Activated naive CD4-positive, alpha-beta T cell treated with anti-CD3 and anti-CD28 coated beads, Interleukin-2, amount 50 U/mL, for 24 hours (primary cell): ENCODE data around the gene ZNF212.
"Not testable (repeated sequence)": the region's sequence is repeated elsewhere in the genome, so short reads cannot be mapped to it uniquely, and the experiment has no call there.

Experiments
- H3K27ac Mint-ChIP-seq: one replicate; pipeline ENCODE4 v1.8.0; 2021; ENCODE audit warnings: mild to moderate bottlenecking, mixed read lengths
- H3K27me3 Mint-ChIP-seq: one replicate; pipeline ENCODE4 v1.8.0; 2021; ENCODE audit warnings: mixed read lengths
- H3K36me3 Mint-ChIP-seq: one replicate; pipeline ENCODE4 v1.8.0; 2021; ENCODE audit warnings: mixed read lengths
- H3K4me1 Mint-ChIP-seq: one replicate; pipeline ENCODE4 v1.8.0; 2021; ENCODE audit warnings: mixed read lengths
- H3K4me3 Mint-ChIP-seq: one replicate; pipeline ENCODE4 v1.8.0; 2021; ENCODE audit warnings: mild to moderate bottlenecking, mixed read lengths
- H3K9me3 Mint-ChIP-seq: one replicate; pipeline ENCODE4 v1.8.0; 2021; ENCODE audit warnings: mixed read lengths

Gene ZNF212

GRCh38 chr7:149210551-149210950 lies 28.9 kb upstream of the ZNF212 start:
- Mint-ChIP-seq H3K4me3 (no peak overlapping the region), H3K9me3 (no peaks in the 10 kb centered on the region), H3K4me1 (peaks cover 11% of the 10 kb centered on the region), H3K27ac (no peak overlapping the region), H3K36me3 (peaks cover 10% of the 10 kb centered on the region), H3K27me3 (no peaks in the 10 kb centered on the region)

GRCh38 chr7:149214020-149214720 lies 25.3 kb upstream of the ZNF212 start:
- Mint-ChIP-seq H3K4me3 (no peak overlapping the region), H3K27me3 (no peaks in the 10 kb centered on the region), H3K27ac (no peak overlapping the region), H3K36me3 (peaks cover 10% of the 10 kb centered on the region), H3K9me3 (no peaks in the 10 kb centered on the region), H3K4me1 (peaks cover 9% of the 10 kb centered on the region)

GRCh38 chr7:149216402-149216801 lies 23.0 kb upstream of the ZNF212 start:
- peaks cover 3% of the 10 kb centered on the region for H3K36me3 Mint-ChIP-seq
- H3K4me1 Mint-ChIP-seq, result no peaks in the 10 kb centered on the region
- H3K4me3 Mint-ChIP-seq, result no peak overlapping the region
- H3K27ac Mint-ChIP-seq, result no peak overlapping the region
- H3K27me3 Mint-ChIP-seq, result no peaks in the 10 kb centered on the region
- no peaks in the 10 kb centered on the region for H3K9me3 Mint-ChIP-seq

GRCh38 chr7:149217570-149217969 lies 21.9 kb upstream of the ZNF212 start:
- no peaks in the 10 kb centered on the region for H3K9me3 Mint-ChIP-seq
- H3K27me3 Mint-ChIP-seq, result no peaks in the 10 kb centered on the region
- peaks cover 8% of the 10 kb centered on the region for H3K36me3 Mint-ChIP-seq
- no peaks in the 10 kb centered on the region for H3K4me1 Mint-ChIP-seq
- H3K27ac Mint-ChIP-seq, result no peak overlapping the region
- H3K4me3 Mint-ChIP-seq, result no peak overlapping the region

- Mint-ChIP-seq H3K4me3 (no peak overlapping the region), H3K4me1 (no peaks in the 10 kb centered on the region), H3K9me3 (no peaks in the 10 kb centered on the region), H3K27me3 (no peaks in the 10 kb centered on the region), H3K27ac (no peak overlapping the region), H3K36me3 (peaks cover 8% of the 10 kb centered on the region)
These were observed 20.7 kb upstream of the ZNF212 start for GRCh38 chr7:149218469-149219420.

- no peaks in the 10 kb centered on the region for H3K4me1 Mint-ChIP-seq
- H3K27ac Mint-ChIP-seq, result no peak overlapping the region
- H3K4me3 Mint-ChIP-seq, result no peak overlapping the region
- H3K27me3 Mint-ChIP-seq, result no peaks in the 10 kb centered on the region
- peaks cover 10% of the 10 kb centered on the region for H3K36me3 Mint-ChIP-seq
- H3K9me3 Mint-ChIP-seq, result no peaks in the 10 kb centered on the region
These were observed 18.9 kb upstream of the ZNF212 start for GRCh38 chr7:149220534-149220933.

- H3K36me3 Mint-ChIP-seq, result peaks cover 8% of the 10 kb centered on the region
- H3K27ac Mint-ChIP-seq, result no peak overlapping the region
- H3K27me3 Mint-ChIP-seq, result no peaks in the 10 kb centered on the region
- no peak overlapping the region for H3K4me3 Mint-ChIP-seq
- no peaks in the 10 kb centered on the region for H3K9me3 Mint-ChIP-seq
- no peaks in the 10 kb centered on the region for H3K4me1 Mint-ChIP-seq
These were observed 16.3 kb upstream of the ZNF212 start for GRCh38 chr7:149223176-149223575.

- no peaks in the 10 kb centered on the region for H3K4me1 Mint-ChIP-seq
- no peak overlapping the region for H3K27ac Mint-ChIP-seq
- peaks cover 8% of the 10 kb centered on the region for H3K36me3 Mint-ChIP-seq
- no peak overlapping the region for H3K4me3 Mint-ChIP-seq
- no peaks in the 10 kb centered on the region for H3K27me3 Mint-ChIP-seq
- no peaks in the 10 kb centered on the region for H3K9me3 Mint-ChIP-seq
These were observed 15.7 kb upstream of the ZNF212 start for GRCh38 chr7:149223761-149224160.

- peaks cover under 1% of the 10 kb centered on the region for H3K4me1 Mint-ChIP-seq
- peaks cover 8% of the 10 kb centered on the region for H3K36me3 Mint-ChIP-seq
- H3K9me3 Mint-ChIP-seq, result no peaks in the 10 kb centered on the region
- H3K27me3 Mint-ChIP-seq, result no peaks in the 10 kb centered on the region
- no peak overlapping the region for H3K4me3 Mint-ChIP-seq
- no peak overlapping the region for H3K27ac Mint-ChIP-seq
These were observed 15.1 kb upstream of the ZNF212 start for GRCh38 chr7:149224352-149224751.

- H3K4me1 Mint-ChIP-seq, result peaks cover 3% of the 10 kb centered on the region
- H3K4me3 Mint-ChIP-seq, result no peak overlapping the region
- H3K9me3 Mint-ChIP-seq, result no peaks in the 10 kb centered on the region
- H3K27me3 Mint-ChIP-seq, result no peaks in the 10 kb centered on the region
- H3K36me3 Mint-ChIP-seq, result peaks cover 8% of the 10 kb centered on the region
- H3K27ac Mint-ChIP-seq, result no peak overlapping the region
These were observed 14.3 kb upstream of the ZNF212 start for GRCh38 chr7:149225106-149225505.

- Mint-ChIP-seq H3K9me3 (no peaks in the 10 kb centered on the region), H3K27me3 (no peaks in the 10 kb centered on the region), H3K4me1 (peaks cover 3% of the 10 kb centered on the region), H3K27ac (no peak overlapping the region), H3K4me3 (no peak overlapping the region), H3K36me3 (peaks cover 8% of the 10 kb centered on the region)
These were observed 13.8 kb upstream of the ZNF212 start for GRCh38 chr7:149225656-149226055.

- not testable (repeated sequence) for H3K9me3 Mint-ChIP-seq, H3K4me3 Mint-ChIP-seq, H3K27me3 Mint-ChIP-seq, H3K27ac Mint-ChIP-seq, H3K4me1 Mint-ChIP-seq, H3K36me3 Mint-ChIP-seq
These were observed 13.1 kb upstream of the ZNF212 start for GRCh38 chr7:149226366-149226765.

- Mint-ChIP-seq H3K27me3 (no peaks in the 10 kb centered on the region), H3K27ac (no peak overlapping the region), H3K4me3 (no peak overlapping the region), H3K9me3 (no peaks in the 10 kb centered on the region), H3K4me1 (peaks cover 3% of the 10 kb centered on the region), H3K36me3 (peaks cover 5% of the 10 kb centered on the region)
These were observed 12.5 kb upstream of the ZNF212 start for GRCh38 chr7:149226840-149227494.

GRCh38 chr7:149228831-149229471 lies 10.5 kb upstream of the ZNF212 start:
- peaks cover 3% of the 10 kb centered on the region for H3K4me1 Mint-ChIP-seq
- H3K9me3 Mint-ChIP-seq, result no peaks in the 10 kb centered on the region
- peaks cover 3% of the 10 kb centered on the region for H3K36me3 Mint-ChIP-seq
- no peak overlapping the region for H3K4me3 Mint-ChIP-seq
- peaks cover 4% of the 10 kb centered on the region for H3K27me3 Mint-ChIP-seq
- H3K27ac Mint-ChIP-seq, result no peak overlapping the region

- Mint-ChIP-seq H3K4me1 (peaks cover 3% of the 10 kb centered on the region), H3K36me3 (peaks cover 3% of the 10 kb centered on the region), H3K9me3 (no peaks in the 10 kb centered on the region), H3K4me3 (no peak overlapping the region), H3K27me3 (peaks cover 6% of the 10 kb centered on the region), H3K27ac (peak overlapping the region; percentile 12)
These were observed 9.9 kb upstream of the ZNF212 start for GRCh38 chr7:149229526-149229925.
